Midbrain (tissue), 1 donor: ENCODE data around the gene LBHD1.

Experiments
- DNase-seq: peaks from one replicate; lab custom pipeline; 2025; lab: John Stamatoyannopoulos, UW

The LBHD1 gene

DNA sequence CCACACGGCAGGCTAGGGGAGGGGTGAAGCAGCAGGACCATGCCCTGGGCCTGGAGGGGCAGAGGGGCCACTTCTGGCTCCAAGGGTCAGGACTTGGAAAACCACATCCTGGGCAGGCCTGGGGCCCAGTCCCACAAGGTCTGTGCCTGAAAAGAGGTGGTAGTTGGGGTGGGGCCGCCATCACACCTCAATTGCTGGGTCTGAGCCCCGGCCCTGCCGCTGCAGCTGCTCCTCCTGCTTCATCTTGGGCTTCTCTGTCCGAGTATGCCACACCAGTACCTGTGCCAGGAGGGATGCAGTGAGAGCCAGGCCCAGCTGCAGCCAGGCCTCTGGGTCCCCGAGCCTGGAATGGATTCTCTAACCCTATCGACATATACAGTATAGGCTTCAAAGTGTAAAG lies 56.5 kb downstream of the LBHD1 start:
- no peak for DNase-seq

- DNase-seq, result no peak
These were observed 57.8 kb downstream of the LBHD1 start for GRCh38 chr11:62614275-62614674.

DNA sequence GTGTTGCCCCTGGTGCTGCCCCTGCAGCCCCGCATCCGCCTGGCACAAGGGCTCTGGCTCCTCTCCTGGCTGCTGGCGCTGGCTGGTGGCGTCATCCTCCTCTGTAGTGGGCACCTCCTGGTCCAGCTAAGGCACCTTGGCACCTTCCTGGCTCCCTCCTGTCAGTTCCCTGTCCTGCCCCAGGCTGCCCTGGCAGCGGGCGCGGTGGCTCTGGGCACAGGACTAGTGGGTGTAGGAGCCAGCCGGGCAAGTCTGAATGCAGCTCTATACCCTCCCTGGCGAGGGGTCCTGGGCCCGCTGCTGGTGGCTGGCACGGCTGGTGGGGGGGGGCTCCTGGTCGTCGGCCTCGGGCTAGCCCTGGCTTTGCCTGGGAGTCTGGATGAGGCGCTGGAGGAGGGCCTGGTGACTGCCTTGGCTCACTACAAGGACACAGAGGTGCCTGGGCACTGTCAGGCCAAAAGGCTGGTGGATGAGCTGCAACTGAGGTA lies 58.7 kb downstream of the LBHD1 start:
- DNase-seq, result no peak
